Keratinocyte (primary cell): ENCODE data around the gene CSMD2.

ENCODE experiments used
- EZH2 ChIP-seq: IDR thresholded peaks from one replicate; pipeline ENCODE4 v1.6.1; 2012; ENCODE audit warnings: inconsistent platforms, mild to moderate bottlenecking, low read length, moderate library complexity
- TF ChIP-seq, protein P1 (sequence below), 3 experiments: IDR thresholded peaks in 1 of 3; conservative IDR thresholded peaks in 1 of 3; optimal IDR thresholded peaks in 1 of 3; 2 replicates in 2 of 3; 3 replicates in 1 of 3; pipeline versions ENCODE3 to v1.5.1; 2011; ENCODE audit warnings: low read length in 3 of 3, mild to moderate bottlenecking in 3 of 3, moderate library complexity in 2 of 3, control low read depth in 1 of 3, inconsistent platforms in 1 of 3; ENCODE audit not compliant: insufficient read depth in 2 of 3; ENCODE audit errors: extremely low read depth in 1 of 3

DNA sequence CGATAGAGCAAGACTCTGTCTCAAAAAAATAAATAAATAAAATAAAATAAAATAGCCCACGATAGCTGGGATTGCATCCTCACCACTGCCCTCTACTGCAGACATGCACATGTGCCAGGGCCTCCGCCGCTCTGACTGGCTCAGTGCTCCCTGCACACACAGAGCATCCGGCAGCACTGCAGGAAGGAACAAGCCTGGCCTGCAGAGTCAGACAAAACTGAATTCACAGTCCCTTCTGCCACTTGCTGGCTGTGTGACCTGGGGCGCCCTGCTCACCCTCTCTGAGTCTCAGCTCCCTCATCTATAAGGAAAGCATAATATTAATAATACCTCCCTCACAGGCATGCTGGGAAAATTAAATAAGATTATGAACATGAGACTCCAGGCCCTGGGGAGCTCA lies 35.4 kb downstream of the CSMD2 start:
- TF ChIP-seq, protein P1, sequence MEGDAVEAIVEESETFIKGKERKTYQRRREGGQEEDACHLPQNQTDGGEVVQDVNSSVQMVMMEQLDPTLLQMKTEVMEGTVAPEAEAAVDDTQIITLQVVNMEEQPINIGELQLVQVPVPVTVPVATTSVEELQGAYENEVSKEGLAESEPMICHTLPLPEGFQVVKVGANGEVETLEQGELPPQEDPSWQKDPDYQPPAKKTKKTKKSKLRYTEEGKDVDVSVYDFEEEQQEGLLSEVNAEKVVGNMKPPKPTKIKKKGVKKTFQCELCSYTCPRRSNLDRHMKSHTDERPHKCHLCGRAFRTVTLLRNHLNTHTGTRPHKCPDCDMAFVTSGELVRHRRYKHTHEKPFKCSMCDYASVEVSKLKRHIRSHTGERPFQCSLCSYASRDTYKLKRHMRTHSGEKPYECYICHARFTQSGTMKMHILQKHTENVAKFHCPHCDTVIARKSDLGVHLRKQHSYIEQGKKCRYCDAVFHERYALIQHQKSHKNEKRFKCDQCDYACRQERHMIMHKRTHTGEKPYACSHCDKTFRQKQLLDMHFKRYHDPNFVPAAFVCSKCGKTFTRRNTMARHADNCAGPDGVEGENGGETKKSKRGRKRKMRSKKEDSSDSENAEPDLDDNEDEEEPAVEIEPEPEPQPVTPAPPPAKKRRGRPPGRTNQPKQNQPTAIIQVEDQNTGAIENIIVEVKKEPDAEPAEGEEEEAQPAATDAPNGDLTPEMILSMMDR (optimal IDR thresholded peaks at IDR 0.05 in 1 of 3, IDR thresholded peaks at IDR 0.05 in 1 of 3, conservative IDR thresholded peaks at IDR 0.05 in 1 of 3; ENCODE audit: extremely low read depth in 1 of 3, insufficient read depth in 2 of 3, low read length in 3 of 3) = peak in 1 of 3 experiments; percentile 9
- no peak for TF ChIP-seq EZH2
